Gastrocnemius medialis (tissue), 4 donors: ENCODE measurements around the gene SAMD1.

Experiments
- POLR2A ChIP-seq, 2 donors: fragments of 450-650 bp; IDR thresholded peaks; one replicate each; pipeline ENCODE4 v1.6.1; 2017; ENCODE audit warnings: antibody characterized with exemption in 2 of 2, mild to moderate bottlenecking in 2 of 2, moderate library complexity in 2 of 2
- TF ChIP-seq, protein P1 (sequence below), 5 experiments: fragments of 450-650 bp in 3 of 5; fragments of 200-600 bp in 2 of 5; sonication (generic) in 2 of 5; IDR thresholded peaks in 4 of 5; conservative IDR thresholded peaks in 1 of 5; 1 replicate in 4 of 5; 2 replicates in 1 of 5; pipeline ENCODE4 v1.5.1; 2016 to 2019; ENCODE audit warnings: antibody characterized with exemption in 5 of 5, mild to moderate bottlenecking in 3 of 5, moderate library complexity in 3 of 5

DNA sequence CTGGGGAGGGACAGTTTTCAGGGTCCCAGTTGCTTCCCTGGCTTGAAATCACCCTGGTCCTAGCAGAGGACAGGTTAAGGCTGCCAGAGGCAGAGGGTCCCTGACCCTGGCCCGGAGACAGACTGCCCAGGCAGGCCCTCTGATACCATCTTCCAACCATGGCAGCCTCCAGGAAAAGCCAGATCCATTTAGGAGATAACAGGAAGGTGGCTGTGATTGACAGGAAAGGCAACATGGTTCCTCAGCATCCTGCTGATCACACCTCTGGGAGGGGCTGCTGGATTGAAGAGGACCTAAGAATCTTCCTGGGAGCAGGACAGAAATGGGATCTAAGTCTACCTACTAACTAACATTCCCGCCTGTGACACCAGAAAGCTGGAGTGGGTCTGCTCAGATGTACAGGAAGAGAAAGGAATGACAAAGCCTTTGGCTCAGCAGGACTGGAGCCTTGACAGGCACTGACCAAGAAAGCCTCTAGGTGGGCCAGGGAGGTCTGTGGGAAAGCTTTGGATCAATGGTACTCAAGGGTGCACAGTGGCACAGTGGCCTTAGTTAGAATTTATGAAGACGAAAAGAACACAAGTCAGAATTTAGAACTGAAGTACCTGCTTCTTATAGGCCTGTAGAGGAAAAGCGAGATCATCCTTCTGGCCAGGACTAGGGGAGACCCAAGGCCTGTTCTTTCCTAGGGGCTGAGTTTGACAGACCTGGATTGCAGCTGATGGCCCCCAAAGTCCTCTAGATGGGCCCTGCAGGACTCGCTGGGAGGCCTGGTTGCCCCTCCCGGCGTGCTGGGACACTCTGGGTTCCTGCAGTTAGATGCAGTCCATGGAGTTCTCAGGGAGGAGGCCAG lies 29.3 kb upstream of the SAMD1 start:
- TF ChIP-seq, protein P1, sequence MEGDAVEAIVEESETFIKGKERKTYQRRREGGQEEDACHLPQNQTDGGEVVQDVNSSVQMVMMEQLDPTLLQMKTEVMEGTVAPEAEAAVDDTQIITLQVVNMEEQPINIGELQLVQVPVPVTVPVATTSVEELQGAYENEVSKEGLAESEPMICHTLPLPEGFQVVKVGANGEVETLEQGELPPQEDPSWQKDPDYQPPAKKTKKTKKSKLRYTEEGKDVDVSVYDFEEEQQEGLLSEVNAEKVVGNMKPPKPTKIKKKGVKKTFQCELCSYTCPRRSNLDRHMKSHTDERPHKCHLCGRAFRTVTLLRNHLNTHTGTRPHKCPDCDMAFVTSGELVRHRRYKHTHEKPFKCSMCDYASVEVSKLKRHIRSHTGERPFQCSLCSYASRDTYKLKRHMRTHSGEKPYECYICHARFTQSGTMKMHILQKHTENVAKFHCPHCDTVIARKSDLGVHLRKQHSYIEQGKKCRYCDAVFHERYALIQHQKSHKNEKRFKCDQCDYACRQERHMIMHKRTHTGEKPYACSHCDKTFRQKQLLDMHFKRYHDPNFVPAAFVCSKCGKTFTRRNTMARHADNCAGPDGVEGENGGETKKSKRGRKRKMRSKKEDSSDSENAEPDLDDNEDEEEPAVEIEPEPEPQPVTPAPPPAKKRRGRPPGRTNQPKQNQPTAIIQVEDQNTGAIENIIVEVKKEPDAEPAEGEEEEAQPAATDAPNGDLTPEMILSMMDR (IDR thresholded peaks at IDR 0.05 in 4 of 5, conservative IDR thresholded peaks at IDR 0.05 in 1 of 5) = no peak
- no peak for TF ChIP-seq POLR2A (IDR thresholded peaks at IDR 0.05)
